ENCODE measurements around the gene CD180. TPM values are rescaled to one million over a fixed set of nuclear protein-coding genes. Genes with fewer than 3 reads are reported as not detected.
A peak's percentile ranks its signal among the peaks of the same experiment; 100 is the strongest.

The CD180 gene
- polyA plus RNA-seq, 1 donor, result 1.1 TPM

DNA sequence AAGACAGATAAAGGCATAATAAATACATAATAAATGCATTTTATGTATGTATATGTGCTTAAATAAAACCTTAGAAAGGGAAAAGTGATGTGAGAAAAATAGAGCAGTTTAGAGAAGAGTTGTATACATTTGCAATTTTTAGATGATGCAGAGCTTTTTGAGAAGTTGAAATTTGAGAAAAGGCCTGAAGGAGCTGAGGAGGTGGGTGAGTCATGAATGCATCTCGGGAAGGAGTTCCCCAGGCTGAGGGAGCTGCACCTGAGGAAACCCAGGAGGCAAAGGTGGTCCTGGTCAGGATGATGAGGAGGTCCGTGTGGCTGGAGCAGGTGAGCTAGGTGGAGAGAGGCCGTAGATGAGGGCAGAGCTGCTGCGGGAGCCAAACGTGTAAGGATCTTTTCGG is 17.4 kb upstream of the CD180 start:
- H3K36me3 ChIP-seq (ENCODE audit: control insufficient read depth, insufficient read depth, low read length), result no peaks in the 10 kb centered on the region
- DNase-seq, result no peak
- no peak overlapping the region for H3K4me3 ChIP-seq (ENCODE audit: low read length)
- H3K4me1 ChIP-seq (ENCODE audit: control insufficient read depth, insufficient read depth, low read length), result peaks cover 5% of the 10 kb centered on the region
- H3K9me3 ChIP-seq (ENCODE audit: control insufficient read depth, low read depth, low read length), result no peaks in the 10 kb centered on the region
- no CpG with 5 or more reads among the region's 6 CpGs for WGBS (ENCODE audit: insufficient coverage, low lambda C conversion rate)
- H3K27ac ChIP-seq (ENCODE audit: low read length), result no peak overlapping the region
- no peaks in the 10 kb centered on the region for H3K27me3 ChIP-seq (ENCODE audit: control insufficient read depth, insufficient read depth, low read length)

DNA sequence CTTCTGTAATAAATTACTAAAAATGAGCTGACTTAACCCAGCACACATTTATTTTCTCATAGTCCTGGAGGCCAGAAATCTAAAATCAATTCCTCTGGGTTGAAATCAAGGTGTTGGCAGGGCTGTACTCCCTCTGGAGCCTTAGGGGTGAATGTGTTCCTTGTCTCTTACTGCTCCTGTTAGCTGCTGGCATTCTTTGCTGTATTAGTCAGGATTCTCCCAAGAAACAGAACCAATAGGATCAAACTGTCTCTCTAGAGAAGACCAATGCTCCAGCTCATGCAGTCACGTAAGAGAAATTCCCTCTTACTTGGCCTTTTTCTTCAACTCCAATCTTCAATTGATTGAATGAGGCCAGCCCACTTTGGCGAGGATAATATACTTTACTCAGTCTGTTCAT is 15.3 kb upstream of the CD180 start:
- WGBS (ENCODE audit: insufficient coverage, low lambda C conversion rate), result no CpG with 5 or more reads among the region's 2 CpGs
- Histone ChIP-seq H3K27me3 (ENCODE audit: control insufficient read depth, insufficient read depth, low read length) (no peaks in the 10 kb centered on the region), H3K9me3 (ENCODE audit: control insufficient read depth, low read depth, low read length) (no peaks in the 10 kb centered on the region), H3K36me3 (ENCODE audit: control insufficient read depth, insufficient read depth, low read length) (no peaks in the 10 kb centered on the region), H3K4me3 (ENCODE audit: low read length) (no peak overlapping the region), H3K27ac (ENCODE audit: low read length) (no peak overlapping the region), H3K4me1 (ENCODE audit: control insufficient read depth, insufficient read depth, low read length) (peaks cover 5% of the 10 kb centered on the region)
- no peak for DNase-seq

DNA sequence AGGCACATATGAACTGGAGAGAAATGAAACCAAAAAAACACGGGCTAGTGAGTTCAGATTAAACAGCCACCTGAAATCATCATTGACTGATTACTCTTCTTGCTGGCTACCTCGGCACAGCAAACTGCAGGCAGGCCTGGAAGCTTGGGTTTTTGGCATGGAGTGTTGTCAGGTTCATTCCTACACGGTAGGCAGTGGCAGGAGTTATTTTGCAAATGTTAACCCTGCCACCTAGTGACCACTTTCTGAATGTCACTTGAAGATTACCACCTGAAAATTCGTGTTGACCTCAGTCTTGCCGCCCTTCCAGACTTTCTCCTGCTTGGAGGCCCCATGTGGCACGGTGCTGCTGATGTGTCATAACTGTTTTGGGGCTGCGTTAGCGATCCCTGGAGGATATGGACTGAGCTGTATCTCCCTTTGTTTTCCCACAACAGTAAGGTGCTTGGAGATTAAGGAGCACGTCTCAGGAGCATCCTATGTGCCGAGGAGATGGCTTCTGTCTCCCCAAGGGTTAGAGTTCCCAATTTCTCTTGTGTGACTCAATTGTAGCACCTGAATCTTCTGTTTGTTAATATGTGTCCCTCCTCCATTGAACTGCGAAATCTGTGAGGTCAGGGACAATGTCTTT is 12.7 kb upstream of the CD180 start:
- peak; percentile 41 to 63 for DNase-seq
- H3K36me3 ChIP-seq (ENCODE audit: control insufficient read depth, insufficient read depth, low read length), result no peaks in the 10 kb centered on the region
- WGBS (ENCODE audit: insufficient coverage, low lambda C conversion rate), result no CpG with 5 or more reads among the region's 11 CpGs
- H3K4me3 ChIP-seq (ENCODE audit: low read length), result no peak overlapping the region
- no peaks in the 10 kb centered on the region for H3K4me1 ChIP-seq (ENCODE audit: control insufficient read depth, insufficient read depth, low read length)
- no peaks in the 10 kb centered on the region for H3K27me3 ChIP-seq (ENCODE audit: control insufficient read depth, insufficient read depth, low read length)
- H3K9me3 ChIP-seq (ENCODE audit: control insufficient read depth, low read depth, low read length), result no peaks in the 10 kb centered on the region
- no peak overlapping the region for H3K27ac ChIP-seq (ENCODE audit: low read length)

DNA sequence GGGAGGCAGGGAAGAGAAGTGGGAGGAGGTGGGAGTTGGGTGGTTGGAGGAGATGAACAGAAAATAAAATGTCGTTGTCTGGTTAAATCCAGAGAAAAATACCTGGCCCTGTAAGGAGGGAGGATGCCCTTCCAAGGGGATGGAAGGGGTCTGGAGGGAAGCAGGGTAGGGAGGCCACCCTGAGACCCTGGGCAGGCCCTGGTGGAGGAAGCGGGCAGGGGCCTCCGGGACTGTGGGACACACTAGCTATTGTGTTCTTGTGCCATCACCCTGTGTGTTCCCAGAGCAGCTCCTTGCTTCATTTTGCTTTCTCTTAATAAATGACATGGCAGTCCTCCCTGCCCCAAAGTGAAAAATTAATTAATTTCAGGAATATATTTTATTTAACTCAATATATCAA is 11.8 kb upstream of the CD180 start:
- Histone ChIP-seq H3K4me3 (ENCODE audit: low read length) (no peak overlapping the region), H3K36me3 (ENCODE audit: control insufficient read depth, insufficient read depth, low read length) (no peaks in the 10 kb centered on the region), H3K4me1 (ENCODE audit: control insufficient read depth, insufficient read depth, low read length) (no peaks in the 10 kb centered on the region), H3K9me3 (ENCODE audit: control insufficient read depth, low read depth, low read length) (no peaks in the 10 kb centered on the region), H3K27me3 (ENCODE audit: control insufficient read depth, insufficient read depth, low read length) (no peaks in the 10 kb centered on the region), H3K27ac (ENCODE audit: low read length) (no peak overlapping the region)
- no CpG with 5 or more reads among the region's 3 CpGs for WGBS (ENCODE audit: insufficient coverage, low lambda C conversion rate)
- no peak for DNase-seq

DNA sequence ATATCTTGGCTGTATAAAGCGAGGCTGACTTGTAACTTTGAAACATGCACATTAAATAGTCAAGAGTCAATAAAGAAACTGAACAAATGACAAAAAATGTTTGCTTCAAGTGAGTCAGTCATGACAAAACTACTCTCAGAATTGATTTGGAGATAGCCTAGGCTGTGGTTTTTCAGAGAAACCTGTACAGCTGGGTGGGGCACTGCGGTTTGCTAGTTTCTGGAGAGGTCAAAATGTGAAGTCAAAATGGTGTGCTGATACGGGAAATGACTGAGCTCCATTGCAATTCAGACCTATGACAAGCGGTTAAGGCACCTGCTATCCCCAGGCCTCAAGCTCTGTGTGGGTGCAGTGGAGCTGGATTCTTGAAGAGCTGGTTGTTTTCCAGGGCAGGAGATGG is 10.3 kb upstream of the CD180 start:
- no peak overlapping the region for H3K4me3 ChIP-seq (ENCODE audit: low read length)
- no peaks in the 10 kb centered on the region for H3K4me1 ChIP-seq (ENCODE audit: control insufficient read depth, insufficient read depth, low read length)
- WGBS (ENCODE audit: insufficient coverage, low lambda C conversion rate), result no CpG with 5 or more reads among the region's 4 CpGs
- no peaks in the 10 kb centered on the region for H3K27me3 ChIP-seq (ENCODE audit: control insufficient read depth, insufficient read depth, low read length)
- DNase-seq, result peak in 1 of 2 donors; percentile 17
- H3K27ac ChIP-seq (ENCODE audit: low read length), result no peak overlapping the region
- H3K36me3 ChIP-seq (ENCODE audit: control insufficient read depth, insufficient read depth, low read length), result no peaks in the 10 kb centered on the region
- H3K9me3 ChIP-seq (ENCODE audit: control insufficient read depth, low read depth, low read length), result no peaks in the 10 kb centered on the region

DNA sequence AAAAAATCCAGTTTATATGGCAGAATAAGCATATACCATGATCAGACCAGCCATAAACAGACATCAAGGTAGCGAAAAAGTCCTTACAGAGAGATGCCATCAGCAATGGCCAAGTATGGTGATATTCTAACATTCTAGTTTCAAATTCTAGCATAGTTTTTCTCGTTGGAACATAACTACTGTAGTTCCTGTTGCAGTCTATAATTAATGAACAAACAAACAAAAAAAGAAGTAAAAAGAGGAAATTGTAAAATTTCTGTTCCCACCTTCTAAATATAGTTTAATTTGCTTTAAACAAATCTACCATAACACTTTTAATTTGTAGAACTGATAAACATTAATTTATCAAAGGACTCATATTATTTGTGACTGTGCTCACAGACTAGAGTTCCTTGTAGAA is 9.9 kb upstream of the CD180 start:
- Histone ChIP-seq H3K4me3 (ENCODE audit: low read length) (no peak overlapping the region), H3K4me1 (ENCODE audit: control insufficient read depth, insufficient read depth, low read length) (no peaks in the 10 kb centered on the region), H3K9me3 (ENCODE audit: control insufficient read depth, low read depth, low read length) (no peaks in the 10 kb centered on the region), H3K27ac (ENCODE audit: low read length) (no peak overlapping the region), H3K27me3 (ENCODE audit: control insufficient read depth, insufficient read depth, low read length) (no peaks in the 10 kb centered on the region), H3K36me3 (ENCODE audit: control insufficient read depth, insufficient read depth, low read length) (no peaks in the 10 kb centered on the region)
- WGBS (ENCODE audit: insufficient coverage, low lambda C conversion rate), result 90% methylated on average over 2 of the region's 2 CpGs
- DNase-seq, result no peak

DNA sequence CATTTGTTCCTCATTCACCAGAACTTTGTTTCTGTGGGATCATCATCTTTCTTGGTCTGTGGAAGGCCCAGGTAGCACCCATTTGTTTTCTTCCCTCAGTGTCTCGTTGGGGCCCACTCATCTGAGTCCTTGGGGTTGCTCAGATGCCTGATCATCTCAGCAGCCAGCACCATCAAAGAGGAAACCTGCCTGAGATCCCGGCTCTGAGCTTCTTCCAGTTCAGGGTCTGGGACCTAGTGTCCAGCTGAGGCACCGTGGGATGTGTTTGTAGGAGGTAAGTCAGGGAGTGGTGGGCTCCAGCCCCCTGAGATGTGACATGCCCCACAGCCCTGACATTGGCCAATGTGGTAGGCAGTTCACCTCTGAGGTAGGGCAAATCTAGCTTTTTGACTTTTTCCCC is 9.4 kb upstream of the CD180 start:
- Histone ChIP-seq H3K4me3 (ENCODE audit: low read length) (no peak overlapping the region), H3K27me3 (ENCODE audit: control insufficient read depth, insufficient read depth, low read length) (no peaks in the 10 kb centered on the region), H3K27ac (ENCODE audit: low read length) (no peak overlapping the region), H3K36me3 (ENCODE audit: control insufficient read depth, insufficient read depth, low read length) (no peaks in the 10 kb centered on the region), H3K4me1 (ENCODE audit: control insufficient read depth, insufficient read depth, low read length) (no peaks in the 10 kb centered on the region), H3K9me3 (ENCODE audit: control insufficient read depth, low read depth, low read length) (peaks cover 2% of the 10 kb centered on the region)
- DNase-seq, result no peak
- no CpG with 5 or more reads among the region's 3 CpGs for WGBS (ENCODE audit: insufficient coverage, low lambda C conversion rate)

DNA sequence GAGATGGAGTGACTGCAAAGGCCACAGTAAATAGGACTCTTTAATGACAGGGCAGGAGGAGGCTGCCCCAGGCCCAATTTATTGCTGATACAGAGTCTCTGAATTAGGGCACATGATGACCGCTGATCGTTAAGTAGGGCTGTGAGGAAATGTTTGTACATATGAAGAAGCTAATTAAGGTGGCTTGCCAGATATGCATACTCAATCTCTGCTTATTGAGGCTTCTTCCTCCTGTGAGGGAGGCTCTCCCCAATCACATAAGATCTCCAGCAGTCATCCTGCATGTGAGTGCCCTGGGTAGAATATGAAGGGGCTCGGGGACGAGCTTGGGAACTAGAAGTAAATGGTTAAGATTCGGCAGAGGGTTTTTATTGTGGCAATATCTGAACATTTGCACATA is 8.2 kb upstream of the CD180 start:
- no peak for DNase-seq
- Histone ChIP-seq H3K4me3 (ENCODE audit: low read length) (no peak overlapping the region), H3K27ac (ENCODE audit: low read length) (no peak overlapping the region), H3K27me3 (ENCODE audit: control insufficient read depth, insufficient read depth, low read length) (no peaks in the 10 kb centered on the region), H3K4me1 (ENCODE audit: control insufficient read depth, insufficient read depth, low read length) (no peaks in the 10 kb centered on the region), H3K36me3 (ENCODE audit: control insufficient read depth, insufficient read depth, low read length) (no peaks in the 10 kb centered on the region), H3K9me3 (ENCODE audit: control insufficient read depth, low read depth, low read length) (peaks cover 2% of the 10 kb centered on the region)
- no CpG with 5 or more reads among the region's 5 CpGs for WGBS (ENCODE audit: insufficient coverage, low lambda C conversion rate)

DNA sequence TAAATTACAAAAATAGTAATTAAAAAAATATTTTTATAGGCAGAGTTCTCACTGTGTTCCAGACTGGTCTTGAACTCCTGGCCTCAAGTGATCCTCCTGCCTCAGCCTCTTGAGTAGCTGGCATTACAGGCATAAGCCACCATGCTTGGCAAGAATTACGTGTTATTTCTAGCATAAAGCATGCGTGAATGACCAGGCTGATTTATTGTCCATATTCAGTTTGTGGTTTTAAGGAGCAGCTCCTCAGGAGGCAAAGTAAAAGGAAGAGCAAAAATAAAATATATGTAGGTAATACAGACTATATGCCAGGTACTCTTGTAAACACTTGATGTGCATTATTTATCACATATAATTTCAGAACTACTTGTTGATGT is 7.1 kb upstream of the CD180 start:
- no peaks in the 10 kb centered on the region for H3K36me3 ChIP-seq (ENCODE audit: control insufficient read depth, insufficient read depth, low read length)
- H3K4me3 ChIP-seq (ENCODE audit: low read length), result no peak overlapping the region
- H3K27me3 ChIP-seq (ENCODE audit: control insufficient read depth, insufficient read depth, low read length), result no peaks in the 10 kb centered on the region
- DNase-seq, result no peak
- peaks cover 2% of the 10 kb centered on the region for H3K9me3 ChIP-seq (ENCODE audit: control insufficient read depth, low read depth, low read length)
- H3K4me1 ChIP-seq (ENCODE audit: control insufficient read depth, insufficient read depth, low read length), result no peaks in the 10 kb centered on the region
- no peak overlapping the region for H3K27ac ChIP-seq (ENCODE audit: low read length)
- no CpG with 5 or more reads among the region's 2 CpGs for WGBS (ENCODE audit: insufficient coverage, low lambda C conversion rate)

DNA sequence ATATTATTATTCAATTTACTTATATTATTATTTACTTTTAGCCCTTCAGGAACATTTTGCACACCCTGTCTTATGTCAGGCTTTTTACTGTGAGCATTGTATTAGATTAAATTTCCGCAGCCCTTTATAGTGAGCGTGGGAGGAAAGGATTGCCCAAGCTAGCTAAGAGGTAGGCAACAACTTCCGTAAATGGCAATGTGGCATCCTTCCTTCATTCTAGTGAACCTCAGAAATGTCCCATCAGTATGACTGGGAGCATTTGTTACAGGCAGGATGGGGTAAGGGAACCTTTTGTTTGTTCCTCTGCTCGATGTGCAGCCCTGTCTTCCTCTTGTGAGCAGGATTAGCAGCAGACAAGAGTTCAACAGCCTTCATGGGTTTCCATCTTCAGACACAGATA is 6.2 kb upstream of the CD180 start:
- Histone ChIP-seq H3K27me3 (ENCODE audit: control insufficient read depth, insufficient read depth, low read length) (no peaks in the 10 kb centered on the region), H3K4me1 (ENCODE audit: control insufficient read depth, insufficient read depth, low read length) (no peaks in the 10 kb centered on the region), H3K9me3 (ENCODE audit: control insufficient read depth, low read depth, low read length) (peaks cover 2% of the 10 kb centered on the region), H3K4me3 (ENCODE audit: low read length) (no peak overlapping the region), H3K27ac (ENCODE audit: low read length) (no peak overlapping the region), H3K36me3 (ENCODE audit: control insufficient read depth, insufficient read depth, low read length) (no peaks in the 10 kb centered on the region)
- no peak for DNase-seq
- WGBS (ENCODE audit: insufficient coverage, low lambda C conversion rate), result no CpG with 5 or more reads among the region's 4 CpGs

DNA sequence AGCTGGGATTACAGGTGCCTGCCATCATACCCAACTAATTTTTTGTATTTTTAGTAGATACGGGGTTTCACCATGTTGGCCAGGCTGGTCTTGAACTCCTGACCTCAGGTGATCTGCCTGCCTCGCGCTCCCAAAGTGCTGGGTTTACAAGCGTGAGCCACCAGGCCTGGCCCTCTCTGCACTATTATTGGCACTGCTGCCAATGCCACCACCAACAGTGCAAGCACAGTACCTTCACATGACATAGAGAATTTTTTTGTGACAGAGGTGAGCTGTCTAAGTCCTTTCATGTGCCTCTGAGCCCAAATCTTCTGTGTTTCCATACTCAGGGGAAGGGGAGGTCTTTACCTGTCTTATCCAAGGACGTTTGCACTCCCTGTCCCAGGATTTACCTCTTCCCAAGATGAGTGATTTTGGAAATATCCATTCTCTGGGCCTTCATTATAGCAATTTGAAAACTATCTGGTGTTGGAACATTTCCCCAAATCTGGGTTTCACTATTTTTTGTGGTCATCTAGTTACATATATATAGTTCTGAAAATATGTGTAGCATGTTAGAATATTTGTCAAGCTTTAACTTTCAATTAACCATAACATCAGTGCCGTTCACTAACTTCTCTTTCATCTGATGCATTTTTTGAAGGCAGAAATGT is 5.4 kb upstream of the CD180 start:
- no peaks in the 10 kb centered on the region for H3K27me3 ChIP-seq (ENCODE audit: control insufficient read depth, insufficient read depth, low read length)
- H3K4me1 ChIP-seq (ENCODE audit: control insufficient read depth, insufficient read depth, low read length), result no peaks in the 10 kb centered on the region
- H3K27ac ChIP-seq (ENCODE audit: low read length), result no peak overlapping the region
- peaks cover 2% of the 10 kb centered on the region for H3K9me3 ChIP-seq (ENCODE audit: control insufficient read depth, low read depth, low read length)
- WGBS (ENCODE audit: insufficient coverage, low lambda C conversion rate), result 91% methylated on average over 1 of the region's 6 CpGs
- H3K4me3 ChIP-seq (ENCODE audit: low read length), result no peak overlapping the region
- DNase-seq, result no peak
- H3K36me3 ChIP-seq (ENCODE audit: control insufficient read depth, insufficient read depth, low read length), result no peaks in the 10 kb centered on the region
